A673 (cell line): ENCODE results near the gene EEPD1. TPM values are rescaled to one million over a fixed set of nuclear protein-coding genes. Genes with fewer than 3 reads are reported as not detected.

ENCODE experiments used
- BruUV-seq: library from RNA; stranded (reverse); fragments of 400-500 nt; replicated peaks from 2 replicates; lab custom pipeline; 2021; lab: Mats Ljungman, UMichigan
- CTCF ChIA-PET: fragments of 300-600 bp; sonication (Branson Sonifier 250); formaldehyde crosslinking; loops from one replicate; lab custom pipeline; 2022; ENCODE audit warnings: antibody characterized with exemption; lab: Charles Lee
- POLR2A ChIA-PET: fragments of 300-600 bp; sonication (Branson Sonifier 250); formaldehyde crosslinking; loops from one replicate; lab custom pipeline; 2022; ENCODE audit warnings: antibody characterized with exemption; ENCODE audit not compliant: low non-redundant PET; lab: Charles Lee
- DNase-seq: peaks from one replicate; pipeline ENCODE4 v3.0.0-alpha.2; 2015; ENCODE audit warnings: low spot score
- H3K27ac ChIP-seq: fragments of 200-600 bp; sonication (generic); 2 replicates; pipeline ENCODE4 v1.5.1; 2016; ENCODE audit warnings: mixed run types, low read depth, mild to moderate bottlenecking, mixed read lengths, antibody characterized with exemption, low read length; ENCODE audit not compliant: poor library complexity, severe bottlenecking
- H3K27me3 ChIP-seq: fragments of 200-600 bp; sonication (generic); replicated peaks from 2 replicates; pipeline ENCODE4 v1.6.1; 2017; ENCODE audit warnings: mixed run types, low read depth, mild to moderate bottlenecking, mixed read lengths, antibody characterized with exemption, low read length; ENCODE audit not compliant: insufficient read depth, poor library complexity
- H3K36me3 ChIP-seq: fragments of 200-600 bp; sonication (generic); 2 replicates; pipeline ENCODE4 v1.6.1; 2016; ENCODE audit warnings: mixed run types, mild to moderate bottlenecking, mixed read lengths, antibody characterized with exemption, low read length; ENCODE audit not compliant: insufficient read depth, poor library complexity, severe bottlenecking
- H3K4me1 ChIP-seq: fragments of 200-600 bp; sonication (generic); 2 replicates; pipeline ENCODE4 v1.6.1; 2017; ENCODE audit warnings: mixed run types, mild to moderate bottlenecking, mixed read lengths, antibody characterized with exemption, low read length; ENCODE audit not compliant: insufficient read depth, poor library complexity, severe bottlenecking
- H3K4me3 ChIP-seq: fragments of 200-600 bp; sonication (generic); 2 replicates; pipeline ENCODE4 v1.5.1; 2016; ENCODE audit warnings: low read depth, mixed run types, mild to moderate bottlenecking, mixed read lengths, low read length; ENCODE audit not compliant: poor library complexity, severe bottlenecking
- H3K9me3 ChIP-seq: fragments of 200-600 bp; sonication (generic); 2 replicates; pipeline ENCODE4 v1.6.1; 2016; ENCODE audit warnings: mixed run types, low read depth, mild to moderate bottlenecking, mixed read lengths, antibody characterized with exemption, low read length; ENCODE audit not compliant: poor library complexity, severe bottlenecking
- CTCF ChIP-seq: fragments of 300-800, 200-600 bp; sonication (generic); conservative IDR thresholded peaks from 2 replicates; pipeline ENCODE4 v1.5.1; 2017; ENCODE audit warnings: low read depth, mild to moderate bottlenecking, antibody characterized with exemption, low read length, moderate library complexity, mixed read lengths
- EZH2 ChIP-seq: fragments of 200-600 bp; sonication (generic); IDR thresholded peaks from 2 replicates; pipeline ENCODE4 v1.6.1; 2017; ENCODE audit warnings: borderline replicate concordance, low read depth, mild to moderate bottlenecking, mixed read lengths, antibody characterized with exemption, low read length; ENCODE audit not compliant: poor library complexity, severe bottlenecking
- intact Hi-C: fragments of 100-400 bp; cut with micrococcal nuclease; formaldehyde crosslinking; loops from one replicate; pipeline ENCODE4 v1.10.0; 2022; ENCODE audit not compliant: unreplicated experiment
- total RNA-seq: library from RNA; stranded (reverse); gene quantifications from 2 replicates; pipeline ENCODE4 v1.2.3, GENCODE V29; 2021

Gene EEPD1
- total RNA-seq, 1 experiment from 2014 or later = 2.5 TPM

- intact Hi-C loops = no loop called here
- H3K36me3 ChIP-seq = no peaks in the 10 kb centered on the region
- no peak for DNase-seq
- ChIA-PET CTCF (no interaction called here), POLR2A (no interaction called here)
- no peaks in the 10 kb centered on the region for H3K4me1 ChIP-seq
- H3K9me3 ChIP-seq = no peaks in the 10 kb centered on the region
- TF ChIP-seq EZH2 = no peak
- TF ChIP-seq CTCF = no peak
- H3K27me3 ChIP-seq = no peaks in the 10 kb centered on the region
- H3K27ac ChIP-seq = no peak overlapping the region
- no peak overlapping the region for H3K4me3 ChIP-seq
- no TSS peak for BruUV-seq
Measured at GRCh38 chr7:36266190-36266589, 113.1 kb downstream of the EEPD1 start.

- POLR2A ChIA-PET = no interaction called here
- Histone ChIP-seq H3K27ac (no peak overlapping the region), H3K4me1 (no peaks in the 10 kb centered on the region), H3K27me3 (no peaks in the 10 kb centered on the region), H3K36me3 (no peaks in the 10 kb centered on the region), H3K4me3 (no peak overlapping the region), H3K9me3 (no peaks in the 10 kb centered on the region)
- CTCF ChIA-PET = no interaction called here
- no peak for TF ChIP-seq CTCF
- no peak for TF ChIP-seq EZH2
- intact Hi-C loops = no loop called here
- BruUV-seq = no TSS peak
- DNase-seq = no peak
Measured at GRCh38 chr7:36266683-36267082, 113.6 kb downstream of the EEPD1 start.

- Histone ChIP-seq H3K27ac (no peak overlapping the region), H3K27me3 (no peaks in the 10 kb centered on the region), H3K4me3 (no peak overlapping the region), H3K9me3 (no peaks in the 10 kb centered on the region), H3K36me3 (no peaks in the 10 kb centered on the region), H3K4me1 (no peaks in the 10 kb centered on the region)
- intact Hi-C loops = no loop called here
- ChIA-PET POLR2A (no interaction called here), CTCF (no interaction called here)
- TF ChIP-seq EZH2 (no peak), CTCF (no peak)
- no peak for DNase-seq
- BruUV-seq = no TSS peak
Measured at GRCh38 chr7:36272211-36272566, 119.1 kb downstream of the EEPD1 start.
